AG04449 (cell line): ENCODE measurements around the gene CCDC85C.
A peak's percentile ranks its signal among the peaks of the same experiment; 100 is the strongest.

Experiments used
- CTCF ChIA-PET: fragments of 350-600 bp; formaldehyde crosslinking; extraction: SDS; loops from one replicate; lab custom pipeline; 2021; ENCODE audit warnings: antibody characterized with exemption; lab: Yijun Ruan, JAX
- POLR2A ChIA-PET: fragments of 400-600, 350-600 bp; formaldehyde crosslinking; extraction: SDS; loops from one replicate; lab custom pipeline; 2020; ENCODE audit warnings: antibody characterized with exemption, inconsistent platforms; lab: Yijun Ruan, JAX
- DNase-seq: peaks from one replicate; pipeline ENCODE4 v3.0.0-alpha.2; 2010; ENCODE audit warnings: low read depth, low spot score
- H3K4me3 ChIP-seq: 2 replicates; pipeline ENCODE4 v1.5.1; 2011; ENCODE audit warnings: low read depth, mild to moderate bottlenecking, control low read depth, low read length
- CTCF ChIP-seq: IDR thresholded peaks from one replicate; pipeline ENCODE4 v1.5.1; 2011; ENCODE audit warnings: mild to moderate bottlenecking, moderate library complexity, low read length, control low read depth, inconsistent platforms; ENCODE audit not compliant: insufficient read depth; ENCODE audit errors: missing control alignments

CCDC85C gene

DNA sequence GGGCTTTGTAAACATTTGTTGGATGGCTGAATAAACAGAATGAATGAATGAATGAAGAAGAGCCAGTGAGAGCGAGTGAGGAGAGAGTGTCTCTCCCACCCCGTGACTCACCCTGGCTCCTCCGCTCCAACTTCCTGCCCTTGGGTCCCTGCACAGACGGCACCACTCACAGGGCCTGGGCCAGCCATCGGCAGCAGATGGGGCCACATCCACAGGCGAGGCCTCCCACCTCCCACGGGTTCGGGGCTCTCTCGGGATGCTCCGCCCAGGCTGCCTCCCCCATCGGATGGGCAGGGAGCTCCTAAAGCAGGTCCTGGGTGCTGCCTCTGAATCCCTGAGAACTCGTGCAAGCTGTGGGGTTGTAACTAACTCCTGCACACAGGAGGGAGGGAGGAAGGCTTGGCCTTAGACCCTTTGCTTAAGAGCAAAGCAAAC is 81.5 kb downstream of the CCDC85C start:
- POLR2A ChIA-PET: no interaction called here
- H3K4me3 ChIP-seq: no peak overlapping the region
- peak; percentile 31 for TF ChIP-seq CTCF
- CTCF ChIA-PET: interaction anchor here (0.6 to 9.2 kb wide), 11 partner anchors 23 to 160 kb away, joined by 4 to 174 read pairs (median 5); no protein-coding TSS in a partner anchor
- DNase-seq: no peak

GRCh38 chr14:99522025-99522401 is 82.0 kb downstream of the CCDC85C start:
- DNase-seq: no peak
- no peak overlapping the region for H3K4me3 ChIP-seq
- POLR2A ChIA-PET: no interaction called here
- no peak for TF ChIP-seq CTCF
- CTCF ChIA-PET: interaction anchor here (0.6 to 9.2 kb wide), 9 partner anchors 23 to 364 kb away, joined by 4 to 174 read pairs (median 5); no protein-coding TSS in a partner anchor

DNA sequence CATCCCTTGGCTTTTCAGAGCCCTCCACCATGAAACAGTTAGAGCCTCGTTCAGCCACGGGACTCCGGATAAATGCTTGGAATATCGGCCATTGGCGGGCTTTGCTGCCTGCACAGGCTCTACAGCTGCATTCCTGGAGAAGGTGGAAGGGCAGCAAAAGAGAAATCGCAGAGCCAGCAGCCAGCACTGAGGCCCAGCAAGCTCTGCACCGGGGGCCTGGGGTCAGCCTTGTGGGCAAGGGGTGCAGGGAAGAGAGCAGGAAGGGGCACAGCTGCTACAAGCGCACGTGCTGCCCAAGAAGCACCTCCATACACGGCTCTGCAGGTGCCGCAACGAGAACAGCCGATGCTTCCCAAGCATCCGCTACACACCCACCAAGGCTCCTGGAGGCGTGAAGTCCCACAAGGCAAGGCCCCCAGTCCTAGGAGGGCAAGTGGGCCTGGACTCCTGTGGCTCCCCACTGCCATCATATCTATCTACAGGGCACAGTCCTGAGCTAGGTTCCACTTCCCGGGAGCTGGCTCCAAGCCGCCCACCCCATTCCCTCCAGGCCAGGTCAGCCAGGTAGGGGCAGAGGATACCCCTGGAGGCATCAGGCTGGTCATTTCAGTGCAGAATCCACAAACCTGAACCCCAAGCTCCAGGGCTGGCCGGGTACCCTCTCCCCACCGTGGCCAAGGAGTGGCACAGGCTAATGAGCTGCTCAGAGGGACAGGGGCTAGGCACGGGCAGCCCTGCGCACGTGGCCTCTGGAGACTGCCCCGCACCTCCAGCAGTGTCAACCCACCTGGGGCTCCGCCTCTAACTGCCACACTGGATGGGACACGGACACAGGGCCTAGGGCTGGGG is 82.6 kb downstream of the CCDC85C start:
- CTCF ChIA-PET: interaction anchor here (0.6 to 9.2 kb wide), 13 partner anchors 14 to 364 kb away, joined by 3 to 174 read pairs (median 4); no protein-coding TSS in a partner anchor
- no peak for DNase-seq
- POLR2A ChIA-PET: no interaction called here
- no peak for TF ChIP-seq CTCF
- H3K4me3 ChIP-seq: no peak overlapping the region

DNA sequence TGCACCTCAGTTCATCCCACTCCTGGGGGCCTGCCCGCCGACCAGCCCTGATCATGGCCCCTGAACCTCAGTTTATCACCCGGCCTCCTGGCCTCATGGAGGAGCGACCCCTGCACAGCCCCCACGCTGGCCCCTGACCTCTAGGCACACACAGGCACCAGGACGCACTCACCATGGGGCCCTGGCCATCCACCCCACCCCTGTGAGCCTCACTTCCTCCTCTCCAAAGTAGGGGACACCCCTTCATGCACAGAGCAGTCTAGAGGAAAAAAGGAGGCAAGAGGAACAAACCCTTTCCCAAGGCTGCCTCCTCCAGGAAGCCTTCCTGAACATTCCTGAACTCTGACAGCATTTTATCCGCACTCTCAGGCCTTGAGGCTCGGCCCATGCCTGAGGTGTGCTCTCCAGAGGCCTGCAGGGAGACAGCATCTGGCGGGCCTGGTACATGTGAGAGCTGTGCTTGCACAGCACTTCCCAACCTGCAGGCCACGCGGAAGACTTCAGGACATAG is 83.4 kb downstream of the CCDC85C start:
- POLR2A ChIA-PET: no interaction called here
- no peak overlapping the region for H3K4me3 ChIP-seq
- no peak for DNase-seq
- CTCF ChIA-PET: interaction anchor here (0.6 to 9.2 kb wide), 7 partner anchors 15 to 365 kb away, joined by 3 to 174 read pairs (median 3); no protein-coding TSS in a partner anchor
- no peak for TF ChIP-seq CTCF

DNA sequence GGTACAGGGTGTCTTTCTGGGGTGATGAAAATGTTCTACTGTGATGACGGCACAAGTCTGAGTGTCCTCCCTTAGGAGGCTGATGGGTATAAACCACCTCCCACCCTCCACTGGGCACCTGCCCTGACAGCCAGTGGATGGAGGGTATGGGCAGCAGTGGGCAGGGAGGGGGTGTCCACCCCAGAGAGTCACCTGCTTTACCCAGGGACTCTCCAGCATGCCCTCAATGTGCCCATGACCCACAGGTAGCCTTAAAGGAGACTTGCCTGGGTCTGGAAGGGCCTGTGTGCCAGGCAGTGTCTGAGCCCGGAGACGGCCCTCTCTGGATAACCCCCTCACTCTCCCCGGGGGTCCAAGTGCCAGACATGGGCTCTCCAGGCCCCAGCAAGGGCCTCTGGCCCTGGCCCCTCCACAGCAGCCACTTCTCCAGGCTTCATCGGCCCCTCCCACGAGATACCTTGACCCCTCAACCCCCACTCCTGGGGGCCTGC is 84.0 kb downstream of the CCDC85C start:
- TF ChIP-seq CTCF: no peak

DNA sequence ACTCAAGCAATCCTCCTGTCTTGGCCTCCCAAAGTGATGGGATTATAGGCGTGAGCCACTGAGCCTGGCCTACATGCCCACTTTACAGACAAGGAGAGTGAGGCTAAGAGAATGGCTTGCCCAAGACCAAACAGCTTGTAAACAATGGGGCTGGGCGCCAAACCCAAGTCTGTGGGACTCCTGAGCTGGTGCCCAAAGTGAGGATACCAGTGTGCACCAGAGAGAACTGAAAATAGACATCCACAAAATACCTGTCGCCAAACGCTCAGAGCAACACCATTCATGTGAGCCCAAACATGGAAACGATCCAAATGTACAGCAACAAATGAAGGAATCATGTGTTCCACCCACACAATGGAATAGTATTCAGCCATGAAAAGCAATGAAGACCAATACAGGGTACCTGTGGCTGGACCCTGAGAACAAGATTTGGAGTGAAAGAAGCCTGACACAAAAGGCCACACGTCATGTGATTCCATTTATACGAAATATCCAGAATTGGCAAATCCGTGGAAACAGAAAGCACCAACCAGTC is 84.6 kb downstream of the CCDC85C start:
- POLR2A ChIA-PET: interaction anchor here (0.7 kb wide), 1 partner anchor 15 kb away, joined by 7 read pairs; no protein-coding TSS in a partner anchor
- no peak overlapping the region for H3K4me3 ChIP-seq
- DNase-seq: no peak
- CTCF ChIA-PET: interaction anchor here (0.5 to 5.2 kb wide), 10 partner anchors 8 to 673 kb away, joined by 3 to 41 read pairs (median 3); no protein-coding TSS in a partner anchor
- no peak for TF ChIP-seq CTCF

More for the DNA sequence above, 84.0 kb downstream of the CCDC85C start:
- H3K4me3 ChIP-seq: no peak overlapping the region
- ChIA-PET POLR2A (no interaction called here), CTCF (interaction anchor here (0.5 to 5.2 kb wide), 8 partner anchors 7 to 376 kb away, joined by 3 to 41 read pairs (median 4); no protein-coding TSS in a partner anchor)
- no peak for DNase-seq
